Measurements from ENCODE around the gene ABHD5. TPM values are rescaled to one million over a fixed set of nuclear protein-coding genes. Genes with fewer than 3 reads are reported as not detected.

Gene ABHD5
- total RNA-seq, 1 donor from 2014 or later = 8.9 TPM

DNA sequence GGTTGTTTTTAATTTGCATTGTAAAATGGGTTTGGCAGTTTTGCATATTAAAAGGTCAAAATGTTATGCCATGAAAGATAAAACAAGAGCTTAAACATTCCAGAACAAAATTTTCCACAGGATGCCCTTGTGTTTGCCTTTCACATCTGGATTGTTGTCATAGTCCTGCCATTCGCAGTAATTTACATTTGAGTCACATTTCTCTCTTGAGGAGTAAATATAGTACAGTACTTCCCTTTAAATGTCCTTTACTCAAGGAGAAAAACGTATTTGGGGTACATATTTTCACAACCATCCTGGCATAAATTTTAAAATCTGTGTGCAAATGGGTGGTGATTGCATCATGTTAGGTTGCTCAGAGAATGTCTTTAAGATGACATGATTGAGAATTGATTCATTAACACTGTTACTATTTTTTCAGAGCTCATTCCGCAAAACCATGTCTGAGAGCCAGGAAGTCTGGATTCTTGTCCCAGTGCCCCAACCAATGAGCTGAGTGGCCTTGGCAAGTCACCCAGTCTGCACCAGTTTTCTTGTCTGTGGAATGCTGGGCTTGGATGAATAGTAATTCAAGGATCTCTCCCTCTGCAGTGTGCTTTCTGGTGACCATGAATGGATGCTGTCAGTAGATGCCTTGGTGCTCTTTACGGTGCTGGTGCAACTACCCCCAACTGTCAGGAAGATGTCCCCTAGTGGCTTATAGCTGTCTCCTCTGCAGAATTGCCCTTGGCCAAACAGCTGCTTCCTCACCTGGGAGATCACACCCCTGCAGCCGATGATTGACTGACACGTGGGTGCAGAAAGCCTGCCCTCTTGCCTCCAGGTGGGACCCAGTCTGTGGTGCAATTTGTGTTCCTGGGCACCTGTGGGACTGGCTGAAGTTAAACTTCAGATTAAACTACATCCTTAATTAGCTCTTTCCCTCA lies 43.0 kb downstream of the ABHD5 start:
- H3K27ac ChIP-seq (ENCODE audit: low read depth, low read length) = no peak overlapping the region
- no peaks in the 10 kb centered on the region for H3K27me3 ChIP-seq (ENCODE audit: control insufficient read depth in 3 of 3, insufficient read depth in 3 of 3, low read length in 3 of 3)
- H3K36me3 ChIP-seq (ENCODE audit: control insufficient read depth in 3 of 3, insufficient read depth in 3 of 3, low read length in 3 of 3) = no peaks in the 10 kb centered on the region
- peaks cover 0 to 10% (median 6%) of the 10 kb centered on the region in 3 donors for H3K4me1 ChIP-seq (ENCODE audit: control insufficient read depth in 3 of 3, insufficient read depth in 3 of 3, low read length in 3 of 3)
- H3K9me3 ChIP-seq (ENCODE audit: control insufficient read depth in 3 of 3, low read length in 3 of 3) = no peaks in the 10 kb centered on the region
- no peak overlapping the region for H3K9ac ChIP-seq (ENCODE audit: low read depth in 1 of 3, low read length in 3 of 3)
- no peak overlapping the region for H3K4me3 ChIP-seq (ENCODE audit: low read length in 3 of 3)

- H3K36me3 ChIP-seq (ENCODE audit: control insufficient read depth in 3 of 3, insufficient read depth in 3 of 3, low read length in 3 of 3) = no peaks in the 10 kb centered on the region
- peaks cover 0 to 10% (median 6%) of the 10 kb centered on the region in 3 donors for H3K4me1 ChIP-seq (ENCODE audit: control insufficient read depth in 3 of 3, insufficient read depth in 3 of 3, low read length in 3 of 3)
- no peaks in the 10 kb centered on the region for H3K27me3 ChIP-seq (ENCODE audit: control insufficient read depth in 3 of 3, insufficient read depth in 3 of 3, low read length in 3 of 3)
- no peaks in the 10 kb centered on the region for H3K9me3 ChIP-seq (ENCODE audit: control insufficient read depth in 3 of 3, low read length in 3 of 3)
- H3K27ac ChIP-seq (ENCODE audit: low read depth, low read length) = no peak overlapping the region
- no peak overlapping the region for H3K9ac ChIP-seq (ENCODE audit: low read depth in 1 of 3, low read length in 3 of 3)
- H3K4me3 ChIP-seq (ENCODE audit: low read length in 3 of 3) = no peak overlapping the region
Observed at GRCh38 chr3:43734685-43735084, 43.9 kb downstream of the ABHD5 start.

DNA sequence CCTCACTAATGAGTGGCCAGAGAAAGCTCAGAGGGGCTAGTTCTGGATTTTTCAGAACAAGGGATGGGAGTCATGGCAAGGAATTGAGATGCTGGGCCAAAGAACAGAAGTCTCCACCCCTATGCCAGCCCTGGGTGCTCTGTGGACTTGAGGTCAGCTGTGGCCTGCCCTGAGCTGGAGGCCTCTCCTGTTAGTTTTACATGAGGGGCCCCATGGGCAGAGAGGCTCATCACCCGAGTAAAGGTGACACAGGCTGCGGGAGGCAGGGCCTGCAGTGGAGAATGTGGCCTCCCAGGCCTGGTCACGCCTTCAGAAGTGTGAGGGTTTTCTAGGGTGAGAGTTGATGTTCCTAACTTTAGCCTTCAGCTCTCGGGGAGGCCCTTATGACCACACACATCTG lies 44.9 kb downstream of the ABHD5 start:
- Histone ChIP-seq H3K27me3 (ENCODE audit: control insufficient read depth in 3 of 3, insufficient read depth in 3 of 3, low read length in 3 of 3) (no peaks in the 10 kb centered on the region), H3K36me3 (ENCODE audit: control insufficient read depth in 3 of 3, insufficient read depth in 3 of 3, low read length in 3 of 3) (no peaks in the 10 kb centered on the region), H3K27ac (ENCODE audit: low read depth, low read length) (no peak overlapping the region), H3K4me3 (ENCODE audit: low read length in 3 of 3) (no peak overlapping the region), H3K9ac (ENCODE audit: low read depth in 1 of 3, low read length in 3 of 3) (no peak overlapping the region), H3K9me3 (ENCODE audit: control insufficient read depth in 3 of 3, low read length in 3 of 3) (no peaks in the 10 kb centered on the region), H3K4me1 (ENCODE audit: control insufficient read depth in 3 of 3, insufficient read depth in 3 of 3, low read length in 3 of 3) (peaks cover 0 to 10% (median 6%) of the 10 kb centered on the region in 3 donors)

GRCh38 chr3:43736558-43737440 lies 46.1 kb downstream of the ABHD5 start:
- no peak overlapping the region for H3K27ac ChIP-seq (ENCODE audit: low read depth, low read length)
- no peaks in the 10 kb centered on the region for H3K9me3 ChIP-seq (ENCODE audit: control insufficient read depth in 3 of 3, low read length in 3 of 3)
- peaks cover 0 to 10% (median 6%) of the 10 kb centered on the region in 3 donors for H3K4me1 ChIP-seq (ENCODE audit: control insufficient read depth in 3 of 3, insufficient read depth in 3 of 3, low read length in 3 of 3)
- no peak overlapping the region for H3K9ac ChIP-seq (ENCODE audit: low read depth in 1 of 3, low read length in 3 of 3)
- H3K4me3 ChIP-seq (ENCODE audit: low read length in 3 of 3) = no peak overlapping the region
- H3K27me3 ChIP-seq (ENCODE audit: control insufficient read depth in 3 of 3, insufficient read depth in 3 of 3, low read length in 3 of 3) = no peaks in the 10 kb centered on the region
- H3K36me3 ChIP-seq (ENCODE audit: control insufficient read depth in 3 of 3, insufficient read depth in 3 of 3, low read length in 3 of 3) = no peaks in the 10 kb centered on the region

DNA sequence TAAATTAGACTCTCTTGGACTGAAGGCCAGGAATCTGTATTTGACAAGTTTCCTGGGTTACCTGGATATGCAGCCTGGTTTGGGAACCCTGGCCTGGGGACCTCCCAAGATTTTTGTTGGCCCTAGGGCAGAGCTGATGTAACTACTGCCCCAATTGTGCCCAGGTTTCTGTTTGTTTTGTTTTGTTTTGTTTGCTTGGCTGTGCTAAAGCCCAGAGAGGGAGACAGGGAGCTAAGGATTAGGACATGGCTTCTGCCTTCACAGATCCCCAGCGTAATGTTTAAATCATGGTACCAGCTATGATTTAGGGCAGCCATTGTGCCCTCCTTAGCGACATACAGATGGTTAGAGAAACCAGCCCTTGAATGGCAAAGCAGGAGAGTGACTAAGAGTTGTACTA lies 47.6 kb downstream of the ABHD5 start:
- no peak overlapping the region for H3K27ac ChIP-seq (ENCODE audit: low read depth, low read length)
- H3K9me3 ChIP-seq (ENCODE audit: control insufficient read depth in 3 of 3, low read length in 3 of 3) = no peaks in the 10 kb centered on the region
- H3K27me3 ChIP-seq (ENCODE audit: control insufficient read depth in 3 of 3, insufficient read depth in 3 of 3, low read length in 3 of 3) = no peaks in the 10 kb centered on the region
- H3K4me3 ChIP-seq (ENCODE audit: low read length in 3 of 3) = no peak overlapping the region
- H3K4me1 ChIP-seq (ENCODE audit: control insufficient read depth in 3 of 3, insufficient read depth in 3 of 3, low read length in 3 of 3) = peaks cover 0 to 9% (median 6%) of the 10 kb centered on the region in 3 donors
- no peak overlapping the region for H3K9ac ChIP-seq (ENCODE audit: low read depth in 1 of 3, low read length in 3 of 3)
- H3K36me3 ChIP-seq (ENCODE audit: control insufficient read depth in 3 of 3, insufficient read depth in 3 of 3, low read length in 3 of 3) = no peaks in the 10 kb centered on the region

DNA sequence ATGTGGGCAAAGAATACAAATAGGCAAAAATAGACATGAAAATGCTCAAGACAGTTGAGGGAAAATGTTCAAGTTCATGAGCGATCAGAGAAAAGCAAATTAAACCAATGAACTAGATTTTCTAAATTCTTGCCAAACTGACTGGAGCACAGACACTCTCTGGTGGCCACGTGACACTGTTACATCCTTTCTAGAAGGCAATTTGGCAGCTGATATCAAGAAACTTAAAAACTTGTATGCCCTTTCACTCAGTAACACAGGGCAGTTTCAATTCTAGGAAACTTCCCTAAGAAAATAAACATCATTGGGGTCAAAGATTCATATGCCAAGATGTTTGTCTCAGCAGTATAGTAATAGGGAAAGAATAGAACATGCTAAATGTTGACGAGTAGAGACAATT lies 52.2 kb downstream of the ABHD5 start:
- no peak overlapping the region for H3K27ac ChIP-seq (ENCODE audit: low read depth, low read length)
- H3K4me3 ChIP-seq (ENCODE audit: low read length in 3 of 3) = no peak overlapping the region
- no peaks in the 10 kb centered on the region for H3K36me3 ChIP-seq (ENCODE audit: control insufficient read depth in 3 of 3, insufficient read depth in 3 of 3, low read length in 3 of 3)
- peaks cover 0 to 5% (median 0%) of the 10 kb centered on the region in 3 donors for H3K9me3 ChIP-seq (ENCODE audit: control insufficient read depth in 3 of 3, low read length in 3 of 3)
- no peak overlapping the region for H3K9ac ChIP-seq (ENCODE audit: low read depth in 1 of 3, low read length in 3 of 3)
- H3K4me1 ChIP-seq (ENCODE audit: control insufficient read depth in 3 of 3, insufficient read depth in 3 of 3, low read length in 3 of 3) = peaks cover 0 to 5% (median 4%) of the 10 kb centered on the region in 3 donors
- H3K27me3 ChIP-seq (ENCODE audit: control insufficient read depth in 3 of 3, insufficient read depth in 3 of 3, low read length in 3 of 3) = no peaks in the 10 kb centered on the region

- Histone ChIP-seq H3K27me3 (ENCODE audit: control insufficient read depth in 3 of 3, insufficient read depth in 3 of 3, low read length in 3 of 3) (no peaks in the 10 kb centered on the region), H3K9me3 (ENCODE audit: control insufficient read depth in 3 of 3, low read length in 3 of 3) (peaks cover 0 to 5% (median 0%) of the 10 kb centered on the region in 3 donors), H3K4me3 (ENCODE audit: low read length in 3 of 3) (no peak overlapping the region), H3K27ac (ENCODE audit: low read depth, low read length) (no peak overlapping the region), H3K4me1 (ENCODE audit: control insufficient read depth in 3 of 3, insufficient read depth in 3 of 3, low read length in 3 of 3) (peaks cover 4 to 6% (median 5%) of the 10 kb centered on the region in 3 donors), H3K36me3 (ENCODE audit: control insufficient read depth in 3 of 3, insufficient read depth in 3 of 3, low read length in 3 of 3) (no peaks in the 10 kb centered on the region), H3K9ac (ENCODE audit: low read depth in 1 of 3, low read length in 3 of 3) (no peak overlapping the region)
Observed at GRCh38 chr3:43747641-43748040, 56.9 kb downstream of the ABHD5 start.

- Histone ChIP-seq H3K36me3 (ENCODE audit: control insufficient read depth in 3 of 3, insufficient read depth in 3 of 3, low read length in 3 of 3) (no peaks in the 10 kb centered on the region), H3K4me3 (ENCODE audit: low read length in 3 of 3) (no peak overlapping the region), H3K27me3 (ENCODE audit: control insufficient read depth in 3 of 3, insufficient read depth in 3 of 3, low read length in 3 of 3) (no peaks in the 10 kb centered on the region), H3K4me1 (ENCODE audit: control insufficient read depth in 3 of 3, insufficient read depth in 3 of 3, low read length in 3 of 3) (peaks cover 4 to 9% (median 6%) of the 10 kb centered on the region in 3 donors), H3K9ac (ENCODE audit: low read depth in 1 of 3, low read length in 3 of 3) (no peak overlapping the region), H3K9me3 (ENCODE audit: control insufficient read depth in 3 of 3, low read length in 3 of 3) (peaks cover 0 to 5% (median 0%) of the 10 kb centered on the region in 3 donors), H3K27ac (ENCODE audit: low read depth, low read length) (no peak overlapping the region)
Observed at GRCh38 chr3:43748179-43748578, 57.4 kb downstream of the ABHD5 start.

- peaks cover 0 to 5% (median 0%) of the 10 kb centered on the region in 3 donors for H3K9me3 ChIP-seq (ENCODE audit: control insufficient read depth in 3 of 3, low read length in 3 of 3)
- H3K9ac ChIP-seq (ENCODE audit: low read depth in 1 of 3, low read length in 3 of 3) = no peak overlapping the region
- H3K27ac ChIP-seq (ENCODE audit: low read depth, low read length) = no peak overlapping the region
- peaks cover 7 to 13% (median 11%) of the 10 kb centered on the region in 3 donors for H3K4me1 ChIP-seq (ENCODE audit: control insufficient read depth in 3 of 3, insufficient read depth in 3 of 3, low read length in 3 of 3)
- no peaks in the 10 kb centered on the region for H3K36me3 ChIP-seq (ENCODE audit: control insufficient read depth in 3 of 3, insufficient read depth in 3 of 3, low read length in 3 of 3)
- no peaks in the 10 kb centered on the region for H3K27me3 ChIP-seq (ENCODE audit: control insufficient read depth in 3 of 3, insufficient read depth in 3 of 3, low read length in 3 of 3)
- H3K4me3 ChIP-seq (ENCODE audit: low read length in 3 of 3) = no peak overlapping the region
Observed at GRCh38 chr3:43748645-43749044, 57.9 kb downstream of the ABHD5 start.
